ENCODE results near the gene R3HDM2.

The R3HDM2 gene

GRCh38 chr12:57467212-57467874 is 36.5 kb upstream of the R3HDM2 start:
- no peak for DNase-seq (ENCODE audit: low read depth)

DNA sequence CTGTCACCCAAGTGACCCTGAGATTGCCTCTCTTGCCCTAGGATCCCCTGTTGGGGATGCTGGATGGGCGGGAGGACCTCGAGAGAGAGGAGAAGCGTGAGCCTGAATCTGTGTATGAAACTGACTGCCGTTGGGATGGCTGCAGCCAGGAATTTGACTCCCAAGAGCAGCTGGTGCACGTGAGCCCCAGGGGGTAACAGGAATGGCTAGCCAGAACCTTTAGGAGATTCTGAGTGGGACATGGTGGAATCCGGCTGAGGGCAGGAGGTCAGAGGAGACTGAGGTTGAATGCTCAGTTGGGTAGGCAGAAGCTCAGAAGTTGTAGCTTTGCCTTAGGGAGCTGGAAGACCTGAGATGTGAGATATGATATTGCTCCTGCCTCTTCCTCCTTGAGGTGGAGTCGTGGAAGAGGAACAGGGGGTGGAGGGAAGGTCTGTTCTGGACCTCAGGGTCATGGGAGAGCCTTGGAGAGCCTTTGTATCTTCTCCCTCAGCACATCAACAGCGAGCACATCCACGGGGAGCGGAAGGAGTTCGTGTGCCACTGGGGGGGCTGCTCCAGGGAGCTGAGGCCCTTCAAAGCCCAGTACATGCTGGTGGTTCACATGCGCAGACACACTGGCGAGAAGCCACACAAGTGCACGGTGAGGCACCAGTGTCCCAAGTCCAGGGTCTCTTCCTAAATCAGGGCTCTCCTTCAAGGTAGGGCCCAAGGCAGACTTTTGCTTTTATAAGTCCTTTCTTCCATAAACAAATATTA is 35.1 kb upstream of the R3HDM2 start:
- no peak for DNase-seq (ENCODE audit: low read depth)

DNA sequence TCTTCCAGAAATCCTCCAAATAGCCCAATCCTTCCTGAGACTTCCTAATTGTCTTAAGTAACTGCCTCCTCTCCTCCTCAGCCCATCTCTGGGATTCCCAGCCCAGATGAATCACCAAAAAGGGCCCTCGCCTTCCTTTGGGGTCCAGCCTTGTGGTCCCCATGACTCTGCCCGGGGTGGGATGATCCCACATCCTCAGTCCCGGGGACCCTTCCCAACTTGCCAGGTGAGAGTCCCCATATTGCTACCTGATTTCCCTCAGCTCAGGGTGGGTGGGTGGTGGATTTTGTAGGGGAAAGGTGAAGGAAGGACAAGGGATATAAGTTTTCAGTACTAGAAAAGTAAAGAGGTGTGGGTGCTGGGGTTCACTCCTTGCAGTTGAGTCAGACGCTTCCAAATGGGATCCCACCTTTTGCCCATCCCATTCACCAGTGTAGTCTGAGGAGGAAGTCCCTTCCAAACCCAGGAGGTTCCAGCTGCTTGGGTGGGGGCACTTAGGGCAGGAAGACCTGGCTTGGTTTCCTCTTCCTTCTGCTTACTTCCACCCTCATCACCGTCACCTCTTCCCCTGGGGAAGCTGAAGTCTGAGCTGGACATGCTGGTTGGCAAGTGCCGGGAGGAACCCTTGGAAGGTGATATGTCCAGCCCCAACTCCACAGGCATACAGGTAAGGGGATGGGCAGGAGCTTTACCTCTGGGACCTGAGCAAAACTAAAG is 34.3 kb upstream of the R3HDM2 start:
- no peak for DNase-seq (ENCODE audit: low read depth)

DNA sequence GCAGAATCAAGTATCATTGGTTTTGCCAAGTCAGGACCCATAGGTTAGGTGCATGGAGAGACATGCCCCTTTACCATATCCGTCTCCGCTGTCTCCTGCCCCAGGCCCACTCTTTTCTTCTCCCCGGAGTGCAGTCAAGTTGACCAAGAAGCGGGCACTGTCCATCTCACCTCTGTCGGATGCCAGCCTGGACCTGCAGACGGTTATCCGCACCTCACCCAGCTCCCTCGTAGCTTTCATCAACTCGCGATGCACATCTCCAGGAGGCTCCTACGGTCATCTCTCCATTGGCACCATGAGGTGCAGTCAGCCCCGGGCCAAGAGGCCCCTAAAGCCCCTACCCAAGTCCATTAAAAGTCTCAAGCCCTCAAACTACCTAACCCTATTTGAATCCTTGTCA is 33.7 kb upstream of the R3HDM2 start:
- DNase-seq (ENCODE audit: low read depth), result no peak

GRCh38 chr12:57462912-57463253 is 32.0 kb upstream of the R3HDM2 start:
- DNase-seq (ENCODE audit: low read depth), result no peak

DNA sequence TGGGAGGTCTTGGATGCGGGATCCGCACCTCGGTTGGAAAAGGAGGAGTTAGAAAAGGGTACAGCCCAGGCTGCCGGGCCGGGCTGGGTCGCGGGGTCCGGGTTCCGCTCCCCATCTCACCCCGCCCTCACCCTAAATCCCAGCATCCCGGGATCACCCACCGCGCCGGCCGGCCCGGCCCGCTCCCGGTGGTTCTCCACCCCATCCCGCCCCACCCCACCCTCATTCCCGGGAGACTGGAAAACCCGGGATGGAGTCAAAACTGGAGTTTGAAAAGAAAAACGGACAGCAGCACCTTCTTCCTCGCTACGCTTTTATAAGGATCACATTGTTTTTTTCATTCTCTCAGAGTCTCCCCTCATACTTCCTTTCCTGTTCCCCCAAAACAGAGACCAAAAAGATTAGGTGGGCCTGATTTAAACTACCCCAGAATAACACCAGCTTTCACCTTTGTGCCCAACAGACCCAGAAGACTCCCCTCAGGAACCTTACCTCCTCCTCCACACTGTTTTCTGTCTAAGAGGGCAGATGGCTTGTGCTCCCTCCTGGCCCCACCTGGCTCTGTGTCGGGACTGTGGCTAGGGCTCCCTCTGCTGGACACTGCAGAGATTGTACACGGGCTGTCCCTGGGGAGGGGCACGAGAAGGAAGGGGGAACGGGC is 31.5 kb upstream of the R3HDM2 start:
- peak; percentile 73 for DNase-seq (ENCODE audit: low read depth)

- no peak for DNase-seq (ENCODE audit: low read depth)
Measured at GRCh38 chr12:57461917-57462250, 31.0 kb upstream of the R3HDM2 start.

GRCh38 chr12:57461276-57461916 is 30.6 kb upstream of the R3HDM2 start:
- DNase-seq (ENCODE audit: low read depth), result peak; percentile 29

GRCh38 chr12:57460841-57461275 is 30.0 kb upstream of the R3HDM2 start:
- no peak for DNase-seq (ENCODE audit: low read depth)

DNA sequence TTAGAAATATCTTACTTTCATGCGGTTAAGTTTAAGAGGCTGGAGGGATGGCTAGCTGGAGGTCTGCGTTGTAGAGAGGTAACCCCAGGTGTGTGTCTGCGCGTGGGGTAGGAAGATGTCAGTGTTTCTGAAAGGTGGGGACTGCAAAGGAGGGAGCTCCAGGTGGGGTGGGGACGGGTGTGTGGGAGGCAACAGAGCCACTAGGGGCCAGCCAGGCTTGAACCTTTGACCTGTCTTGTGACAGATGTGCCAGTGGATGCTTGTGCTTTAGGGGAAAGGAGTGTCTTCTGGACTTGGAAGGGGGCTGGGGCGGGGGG is 29.6 kb upstream of the R3HDM2 start:
- no peak for DNase-seq (ENCODE audit: low read depth)

DNA sequence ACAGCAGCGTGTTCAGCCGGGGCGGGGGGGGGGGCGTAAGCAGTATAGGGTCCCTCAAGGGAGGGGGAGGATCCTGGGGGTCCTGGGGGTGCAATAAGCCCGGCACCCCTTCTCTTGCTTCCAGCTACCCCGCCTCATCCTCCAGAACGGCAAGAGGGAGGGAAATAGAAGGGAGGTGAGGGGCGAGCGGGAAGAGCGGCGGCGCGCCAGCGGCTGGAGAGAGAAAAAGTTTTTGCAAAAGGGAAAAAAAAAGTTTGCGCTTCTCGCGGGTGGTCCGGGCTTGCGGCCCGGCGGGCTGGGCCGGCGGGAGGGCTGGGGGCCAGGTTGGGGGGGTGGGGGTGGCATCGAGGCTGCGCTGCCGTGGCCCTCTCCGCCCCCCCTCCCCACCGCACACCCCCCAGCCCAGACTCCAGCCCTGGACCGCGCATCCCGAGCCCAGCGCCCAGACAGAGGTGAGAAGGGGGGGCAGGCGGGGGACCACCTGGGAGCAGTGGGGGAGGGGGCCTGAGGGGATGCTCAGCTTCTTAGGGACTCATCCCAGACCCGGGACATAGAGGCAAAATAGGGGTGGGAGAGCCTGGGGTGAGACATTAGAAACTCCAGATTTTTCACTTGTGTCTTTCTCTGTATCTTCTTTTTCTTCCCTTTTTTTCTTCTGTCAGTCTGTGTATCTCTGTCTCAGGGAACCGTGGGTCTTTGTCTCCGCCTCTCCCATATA is 29.1 kb upstream of the R3HDM2 start, which contains the start of gene GLI1:
GLI1 (plus strand) TSS at position 36 of the 718 bp plus-strand sequence. CDS start 3,907 bp downstream, outside the sequence.
- DNase-seq (ENCODE audit: low read depth), result peak; percentile 28

DNA sequence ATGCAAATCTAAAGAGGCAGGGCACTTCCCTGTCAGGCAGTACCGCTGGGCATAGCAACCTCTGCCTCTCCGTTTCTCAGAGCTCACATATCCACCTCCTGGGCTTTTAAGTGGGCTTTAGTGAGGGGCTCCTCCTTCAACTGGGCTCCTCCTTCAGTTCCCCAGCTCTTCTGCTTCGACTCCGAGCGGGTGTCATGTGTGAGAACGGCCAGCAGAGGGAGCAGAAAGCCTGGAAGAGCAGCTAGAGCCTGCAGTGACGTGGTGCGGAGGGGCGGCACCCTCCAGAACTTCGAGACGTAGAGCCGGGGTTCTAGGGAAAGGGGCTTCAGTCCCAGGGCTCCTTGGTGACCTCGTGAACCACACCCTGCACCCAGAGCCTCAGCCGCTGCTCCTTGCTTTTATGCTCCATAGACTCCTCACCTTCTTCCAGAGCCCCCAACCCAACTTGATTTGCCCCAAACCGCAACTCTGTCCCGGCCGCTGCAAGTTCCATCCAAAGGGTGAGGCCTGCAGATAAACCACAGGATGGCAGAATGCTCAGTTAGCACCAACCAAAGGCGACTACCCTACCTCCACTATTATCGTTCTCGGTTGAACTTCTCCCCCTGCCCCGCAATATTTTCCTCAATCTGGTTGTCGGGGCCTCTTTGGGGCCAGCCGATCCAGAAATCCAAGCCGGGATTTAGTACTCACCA is 28.4 kb upstream of the R3HDM2 start:
- peak; percentile 94 for DNase-seq (ENCODE audit: low read depth)

- DNase-seq (ENCODE audit: low read depth), result no peak
Measured at GRCh38 chr12:57458665-57459054, 27.8 kb upstream of the R3HDM2 start.

DNA sequence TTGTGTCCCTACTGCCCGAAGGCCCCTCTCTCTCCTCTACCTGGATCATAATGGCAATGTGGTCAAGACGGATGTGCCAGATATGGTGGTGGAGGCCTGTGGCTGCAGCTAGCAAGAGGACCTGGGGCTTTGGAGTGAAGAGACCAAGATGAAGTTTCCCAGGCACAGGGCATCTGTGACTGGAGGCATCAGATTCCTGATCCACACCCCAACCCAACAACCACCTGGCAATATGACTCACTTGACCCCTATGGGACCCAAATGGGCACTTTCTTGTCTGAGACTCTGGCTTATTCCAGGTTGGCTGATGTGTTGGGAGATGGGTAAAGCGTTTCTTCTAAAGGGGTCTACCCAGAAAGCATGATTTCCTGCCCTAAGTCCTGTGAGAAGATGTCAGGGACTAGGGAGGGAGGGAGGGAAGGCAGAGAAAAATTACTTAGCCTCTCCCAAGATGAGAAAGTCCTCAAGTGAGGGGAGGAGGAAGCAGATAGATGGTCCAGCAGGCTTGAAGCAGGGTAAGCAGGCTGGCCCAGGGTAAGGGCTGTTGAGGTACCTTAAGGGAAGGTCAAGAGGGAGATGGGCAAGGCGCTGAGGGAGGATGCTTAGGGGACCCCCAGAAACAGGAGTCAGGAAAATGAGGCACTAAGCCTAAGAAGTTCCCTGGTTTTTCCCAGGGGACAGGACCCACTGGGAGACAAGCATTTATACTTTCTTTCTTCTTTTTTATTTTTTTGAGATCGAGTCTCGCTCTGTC is 26.1 kb upstream of the R3HDM2 start:
- DNase-seq (ENCODE audit: low read depth), result no peak

DNA sequence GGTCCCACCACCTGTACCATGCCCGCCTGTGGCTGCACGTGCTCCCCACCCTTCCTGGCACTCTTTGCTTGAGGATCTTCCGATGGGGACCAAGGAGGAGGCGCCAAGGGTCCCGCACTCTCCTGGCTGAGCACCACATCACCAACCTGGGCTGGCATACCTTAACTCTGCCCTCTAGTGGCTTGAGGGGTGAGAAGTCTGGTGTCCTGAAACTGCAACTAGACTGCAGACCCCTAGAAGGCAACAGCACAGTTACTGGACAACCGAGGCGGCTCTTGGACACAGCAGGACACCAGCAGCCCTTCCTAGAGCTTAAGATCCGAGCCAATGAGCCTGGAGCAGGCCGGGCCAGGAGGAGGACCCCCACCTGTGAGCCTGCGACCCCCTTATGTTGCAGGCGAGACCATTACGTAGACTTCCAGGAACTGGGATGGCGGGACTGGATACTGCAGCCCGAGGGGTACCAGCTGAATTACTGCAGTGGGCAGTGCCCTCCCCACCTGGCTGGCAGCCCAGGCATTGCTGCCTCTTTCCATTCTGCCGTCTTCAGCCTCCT is 25.4 kb upstream of the R3HDM2 start:
- DNase-seq (ENCODE audit: low read depth), result no peak

GRCh38 chr12:57455374-57456144 is 24.7 kb upstream of the R3HDM2 start:
- no peak for DNase-seq (ENCODE audit: low read depth)

GRCh38 chr12:57454566-57455373 is 23.9 kb upstream of the R3HDM2 start, which contains the start of gene INHBE:
TSS of gene INHBE (plus strand) at chr12:57455307. CDS start at chr12:57455537, 230 bp downstream.
- peak; percentile 83 for DNase-seq (ENCODE audit: low read depth)

DNA sequence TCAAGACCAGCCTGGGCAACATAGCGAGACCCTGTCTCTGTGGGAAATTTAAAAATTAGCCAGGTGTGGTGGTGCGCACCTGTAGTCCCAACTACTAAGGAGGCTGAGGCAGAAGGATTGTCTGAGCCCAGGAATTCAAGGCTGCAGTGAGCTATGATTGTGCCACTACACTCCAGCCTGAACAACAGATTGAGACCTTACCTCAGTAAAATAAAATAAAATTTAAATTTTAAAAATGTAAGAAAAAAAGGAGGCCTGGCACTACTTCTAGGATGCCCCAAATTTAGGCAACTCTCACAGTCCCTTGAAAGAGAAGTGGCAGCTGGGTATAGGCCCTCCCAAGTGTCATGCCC is 23.3 kb upstream of the R3HDM2 start:
- no peak for DNase-seq (ENCODE audit: low read depth)
